ENCODE results near the gene VIT. TPM values are rescaled to one million over a fixed set of nuclear protein-coding genes. Genes with fewer than 3 reads are reported as not detected.

Gene VIT
- total RNA-seq, 1 donor from 2014 or later = 4.2 TPM

DNA sequence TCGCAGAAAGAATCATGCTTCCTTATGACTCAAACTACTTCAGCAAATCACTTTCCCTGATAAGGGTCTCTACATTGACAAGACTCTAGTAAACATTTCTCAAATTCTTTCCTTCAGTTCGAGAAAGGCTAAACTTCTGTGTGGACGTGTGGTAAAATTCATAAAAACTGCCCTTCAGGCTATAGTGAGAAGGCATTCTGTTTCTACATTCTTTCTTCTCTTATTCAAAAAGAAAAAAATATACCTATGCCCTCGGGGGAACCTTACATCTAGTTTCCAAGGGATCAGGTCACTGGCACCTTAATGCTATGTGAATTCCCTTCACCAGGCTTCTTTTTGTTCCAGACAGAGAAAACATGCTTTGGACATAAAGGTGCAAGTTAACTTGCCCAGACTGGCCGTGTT, 4.9 kb downstream of the VIT start:
- Histone ChIP-seq H3K27ac (no peak overlapping the region), H3K36me3 (no peaks in the 10 kb centered on the region), H3K4me3 (no peak overlapping the region), H3K4me1 (no peaks in the 10 kb centered on the region), H3K27me3 (ENCODE audit: low read depth) (no peaks in the 10 kb centered on the region), H3K9me3 (no peaks in the 10 kb centered on the region)
- no peak for ATAC-seq
- intact Hi-C loops (cut with DNase I) = no loop called here
- TF ChIP-seq, protein P1, sequence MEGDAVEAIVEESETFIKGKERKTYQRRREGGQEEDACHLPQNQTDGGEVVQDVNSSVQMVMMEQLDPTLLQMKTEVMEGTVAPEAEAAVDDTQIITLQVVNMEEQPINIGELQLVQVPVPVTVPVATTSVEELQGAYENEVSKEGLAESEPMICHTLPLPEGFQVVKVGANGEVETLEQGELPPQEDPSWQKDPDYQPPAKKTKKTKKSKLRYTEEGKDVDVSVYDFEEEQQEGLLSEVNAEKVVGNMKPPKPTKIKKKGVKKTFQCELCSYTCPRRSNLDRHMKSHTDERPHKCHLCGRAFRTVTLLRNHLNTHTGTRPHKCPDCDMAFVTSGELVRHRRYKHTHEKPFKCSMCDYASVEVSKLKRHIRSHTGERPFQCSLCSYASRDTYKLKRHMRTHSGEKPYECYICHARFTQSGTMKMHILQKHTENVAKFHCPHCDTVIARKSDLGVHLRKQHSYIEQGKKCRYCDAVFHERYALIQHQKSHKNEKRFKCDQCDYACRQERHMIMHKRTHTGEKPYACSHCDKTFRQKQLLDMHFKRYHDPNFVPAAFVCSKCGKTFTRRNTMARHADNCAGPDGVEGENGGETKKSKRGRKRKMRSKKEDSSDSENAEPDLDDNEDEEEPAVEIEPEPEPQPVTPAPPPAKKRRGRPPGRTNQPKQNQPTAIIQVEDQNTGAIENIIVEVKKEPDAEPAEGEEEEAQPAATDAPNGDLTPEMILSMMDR (IDR thresholded peaks at IDR 0.05) = no peak
- DNase-seq = no peak

DNA sequence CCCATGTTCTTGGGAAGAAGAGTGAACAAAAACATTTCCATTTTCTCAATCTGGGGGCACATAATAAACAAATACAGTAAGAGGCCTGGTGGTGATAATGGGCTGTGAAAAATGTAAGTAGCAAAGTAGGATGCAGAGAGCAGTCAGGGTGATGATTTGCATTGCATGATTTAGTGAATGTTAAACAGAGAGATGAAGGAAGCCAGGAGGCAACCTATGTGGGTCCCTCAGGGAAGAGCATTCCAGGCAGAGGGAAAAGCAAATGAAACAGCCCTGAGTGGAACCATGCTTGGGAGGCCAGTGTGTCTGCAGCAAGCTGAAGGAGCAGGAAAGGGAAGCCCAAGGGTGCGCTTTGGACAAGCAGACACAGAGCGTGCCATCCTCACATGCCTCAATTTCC, 5.4 kb downstream of the VIT start:
- intact Hi-C loops (cut with DNase I) = no loop called here
- ATAC-seq (no peak), DNase-seq (no peak)
- Histone ChIP-seq H3K4me1 (no peaks in the 10 kb centered on the region), H3K36me3 (no peaks in the 10 kb centered on the region), H3K9me3 (no peaks in the 10 kb centered on the region), H3K4me3 (no peak overlapping the region), H3K27me3 (ENCODE audit: low read depth) (no peaks in the 10 kb centered on the region), H3K27ac (no peak overlapping the region)
- TF ChIP-seq, protein P1 (IDR thresholded peaks at IDR 0.05) = no peak

DNA sequence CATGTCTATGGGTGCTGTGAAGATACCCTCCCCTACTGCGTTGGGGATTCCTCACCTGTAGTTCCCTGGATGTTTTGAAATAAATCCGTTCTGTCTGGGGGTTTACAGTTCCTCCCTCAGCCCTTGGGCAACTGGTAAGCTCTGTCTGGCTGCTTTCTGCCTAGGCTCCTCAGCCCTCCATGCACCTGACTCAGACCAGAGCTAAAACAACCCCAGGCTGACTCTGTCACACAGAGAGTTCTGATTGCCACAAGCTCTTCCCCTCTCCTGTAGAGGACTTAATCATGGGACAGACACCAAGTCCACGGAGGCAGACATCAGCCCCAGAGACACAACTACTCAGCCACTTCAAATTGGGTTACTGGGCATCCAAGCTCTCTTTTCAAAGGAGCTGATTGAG, 6.3 kb downstream of the VIT start:
- no peak for ATAC-seq
- Histone ChIP-seq H3K36me3 (no peaks in the 10 kb centered on the region), H3K9me3 (no peaks in the 10 kb centered on the region), H3K4me1 (no peaks in the 10 kb centered on the region), H3K4me3 (no peak overlapping the region), H3K27ac (no peak overlapping the region), H3K27me3 (ENCODE audit: low read depth) (no peaks in the 10 kb centered on the region)
- TF ChIP-seq, protein P1 (IDR thresholded peaks at IDR 0.05) = no peak
- DNase-seq = no peak
- intact Hi-C loops (cut with DNase I) = no loop called here

DNA sequence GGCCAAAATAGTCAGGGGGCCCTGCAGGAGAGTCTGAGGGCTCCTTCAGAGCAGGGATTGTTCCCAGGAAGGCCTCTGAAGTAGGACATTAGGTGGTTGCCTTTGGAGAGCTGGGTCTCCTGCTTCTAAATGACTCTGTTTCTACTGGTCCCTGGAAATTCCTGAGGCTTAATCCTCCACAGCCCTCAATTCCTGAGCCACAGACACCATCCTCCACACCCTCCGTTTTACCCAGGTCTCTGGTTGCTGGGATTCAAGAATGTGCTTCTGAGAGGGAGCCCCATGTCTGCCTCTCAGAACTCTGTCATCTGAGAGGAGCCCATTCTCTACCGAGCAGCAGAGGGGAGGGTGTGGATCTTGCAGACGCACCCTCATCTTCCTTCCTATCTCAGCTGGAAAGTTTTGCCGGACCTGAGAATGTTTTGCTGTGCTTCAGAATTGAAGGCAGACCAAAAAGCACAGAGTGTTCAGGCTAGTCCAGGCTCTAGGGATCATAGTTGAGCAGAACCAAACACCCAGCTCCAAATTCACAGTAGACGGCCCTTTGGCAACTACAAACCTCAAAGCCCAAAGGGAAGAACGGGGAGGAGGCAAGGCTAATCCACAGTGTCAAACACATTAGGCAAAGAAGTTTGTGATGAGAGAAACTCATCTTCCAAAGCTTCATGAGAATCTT, 8.1 kb downstream of the VIT start:
- H3K9me3 ChIP-seq = no peaks in the 10 kb centered on the region
- H3K27me3 ChIP-seq (ENCODE audit: low read depth) = no peaks in the 10 kb centered on the region
- no peaks in the 10 kb centered on the region for H3K4me1 ChIP-seq
- no peaks in the 10 kb centered on the region for H3K36me3 ChIP-seq
- H3K4me3 ChIP-seq = no peak overlapping the region
- no peak overlapping the region for H3K27ac ChIP-seq
- DNase-seq (no peak), ATAC-seq (no peak)
- TF ChIP-seq, protein P1 (IDR thresholded peaks at IDR 0.05) = no peak
- intact Hi-C loops (cut with DNase I) = no loop called here

DNA sequence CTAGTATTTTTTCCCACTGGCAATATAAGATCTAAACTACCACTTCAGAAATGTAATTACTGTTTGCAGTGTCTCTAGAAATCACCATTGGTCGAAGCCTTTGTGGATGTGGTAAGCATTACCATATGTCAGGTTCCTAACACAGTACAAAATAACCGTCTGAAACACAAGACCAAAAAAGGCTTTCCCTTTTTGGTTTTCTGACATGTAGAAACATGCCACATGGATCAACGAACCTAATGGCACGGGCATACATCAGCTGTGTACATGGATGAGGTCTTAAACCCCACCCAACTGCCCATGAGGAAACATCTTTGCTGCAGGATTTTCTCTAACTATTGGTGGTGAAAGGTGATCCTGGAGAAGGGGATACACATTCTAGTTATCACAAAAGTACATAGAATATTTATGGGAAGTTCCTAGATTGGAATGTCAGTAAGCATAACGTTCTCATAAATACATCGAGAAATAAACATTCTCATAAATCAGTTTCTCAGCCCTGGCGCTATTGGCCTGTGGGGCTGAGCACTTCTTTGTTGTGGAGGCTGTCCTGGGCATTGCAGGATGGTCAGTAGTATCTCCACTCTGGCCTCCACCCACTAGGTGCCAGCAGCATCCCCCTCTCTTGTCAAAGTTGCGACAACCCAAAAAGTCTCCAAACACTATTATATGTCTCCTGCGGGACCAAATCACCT, 9.0 kb downstream of the VIT start:
- TF ChIP-seq, protein P1 (IDR thresholded peaks at IDR 0.05) = no peak
- intact Hi-C loops (cut with DNase I) = no loop called here
- H3K27me3 ChIP-seq (ENCODE audit: low read depth) = no peaks in the 10 kb centered on the region
- H3K9me3 ChIP-seq = no peaks in the 10 kb centered on the region
- no peak overlapping the region for H3K27ac ChIP-seq
- DNase-seq (no peak), ATAC-seq (no peak)
- H3K4me3 ChIP-seq = no peak overlapping the region
- no peaks in the 10 kb centered on the region for H3K36me3 ChIP-seq
- H3K4me1 ChIP-seq = no peaks in the 10 kb centered on the region
